Measurements from ENCODE around the gene SLC26A3.

The SLC26A3 gene

DNA sequence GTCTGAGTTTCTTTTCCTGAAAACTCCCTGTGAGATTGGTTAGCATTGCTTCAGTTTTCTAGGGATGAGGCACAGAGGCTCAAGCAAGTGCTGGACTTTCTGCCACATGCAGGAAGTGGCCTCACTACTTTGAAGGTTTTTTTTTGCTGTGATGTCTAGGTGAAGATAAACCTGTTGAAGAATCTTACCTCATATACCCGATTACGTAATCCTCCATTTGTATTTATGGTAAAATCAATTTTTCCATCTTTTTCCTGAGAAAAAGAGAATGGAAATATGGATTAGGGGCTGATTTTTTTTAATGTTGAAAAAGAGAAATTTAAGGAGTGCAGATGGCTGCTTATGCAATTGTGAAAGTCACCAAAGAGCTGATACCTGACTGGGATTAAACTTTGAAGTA is 35.6 kb downstream of the SLC26A3 start:
- TF ChIP-seq ZBTB7A (IDR thresholded peaks at IDR 0.05; ENCODE audit: low read depth), result no peak
- no peak for TF ChIP-seq NFIC (IDR thresholded peaks at IDR 0.05)
- TF ChIP-seq YY1 (IDR thresholded peaks at IDR 0.05; ENCODE audit: low read depth), result no peak
- TF ChIP-seq USF1 (IDR thresholded peaks at IDR 0.05), result no peak
- TF ChIP-seq TAF1 (IDR thresholded peaks at IDR 0.05; ENCODE audit: low read depth), result no peak
- no peak for TF ChIP-seq EGR1 (IDR thresholded peaks at IDR 0.05)
- no peak for TF ChIP-seq MAX (IDR thresholded peaks at IDR 0.05)
- no peak for TF ChIP-seq CEBPB (IDR thresholded peaks at IDR 0.05)
- TF ChIP-seq RAD21 (IDR thresholded peaks at IDR 0.05; ENCODE audit: low read depth), result no peak
- TF ChIP-seq EP300 (IDR thresholded peaks at IDR 0.05; ENCODE audit: borderline replicate concordance), result no peak
- no peak for TF ChIP-seq TCF12 (IDR thresholded peaks at IDR 0.05; ENCODE audit: low read depth)
- TF ChIP-seq CREB1 (IDR thresholded peaks at IDR 0.05; ENCODE audit: low read depth), result no peak
- no peak for TF ChIP-seq TEAD4 (IDR thresholded peaks at IDR 0.05)
- TF ChIP-seq, protein P1, sequence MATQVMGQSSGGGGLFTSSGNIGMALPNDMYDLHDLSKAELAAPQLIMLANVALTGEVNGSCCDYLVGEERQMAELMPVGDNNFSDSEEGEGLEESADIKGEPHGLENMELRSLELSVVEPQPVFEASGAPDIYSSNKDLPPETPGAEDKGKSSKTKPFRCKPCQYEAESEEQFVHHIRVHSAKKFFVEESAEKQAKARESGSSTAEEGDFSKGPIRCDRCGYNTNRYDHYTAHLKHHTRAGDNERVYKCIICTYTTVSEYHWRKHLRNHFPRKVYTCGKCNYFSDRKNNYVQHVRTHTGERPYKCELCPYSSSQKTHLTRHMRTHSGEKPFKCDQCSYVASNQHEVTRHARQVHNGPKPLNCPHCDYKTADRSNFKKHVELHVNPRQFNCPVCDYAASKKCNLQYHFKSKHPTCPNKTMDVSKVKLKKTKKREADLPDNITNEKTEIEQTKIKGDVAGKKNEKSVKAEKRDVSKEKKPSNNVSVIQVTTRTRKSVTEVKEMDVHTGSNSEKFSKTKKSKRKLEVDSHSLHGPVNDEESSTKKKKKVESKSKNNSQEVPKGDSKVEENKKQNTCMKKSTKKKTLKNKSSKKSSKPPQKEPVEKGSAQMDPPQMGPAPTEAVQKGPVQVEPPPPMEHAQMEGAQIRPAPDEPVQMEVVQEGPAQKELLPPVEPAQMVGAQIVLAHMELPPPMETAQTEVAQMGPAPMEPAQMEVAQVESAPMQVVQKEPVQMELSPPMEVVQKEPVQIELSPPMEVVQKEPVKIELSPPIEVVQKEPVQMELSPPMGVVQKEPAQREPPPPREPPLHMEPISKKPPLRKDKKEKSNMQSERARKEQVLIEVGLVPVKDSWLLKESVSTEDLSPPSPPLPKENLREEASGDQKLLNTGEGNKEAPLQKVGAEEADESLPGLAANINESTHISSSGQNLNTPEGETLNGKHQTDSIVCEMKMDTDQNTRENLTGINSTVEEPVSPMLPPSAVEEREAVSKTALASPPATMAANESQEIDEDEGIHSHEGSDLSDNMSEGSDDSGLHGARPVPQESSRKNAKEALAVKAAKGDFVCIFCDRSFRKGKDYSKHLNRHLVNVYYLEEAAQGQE (IDR thresholded peaks at IDR 0.05; ENCODE audit: low read depth), result no peak
- TF ChIP-seq FOXM1 (IDR thresholded peaks at IDR 0.05; ENCODE audit: borderline replicate concordance, low read depth), result no peak

DNA sequence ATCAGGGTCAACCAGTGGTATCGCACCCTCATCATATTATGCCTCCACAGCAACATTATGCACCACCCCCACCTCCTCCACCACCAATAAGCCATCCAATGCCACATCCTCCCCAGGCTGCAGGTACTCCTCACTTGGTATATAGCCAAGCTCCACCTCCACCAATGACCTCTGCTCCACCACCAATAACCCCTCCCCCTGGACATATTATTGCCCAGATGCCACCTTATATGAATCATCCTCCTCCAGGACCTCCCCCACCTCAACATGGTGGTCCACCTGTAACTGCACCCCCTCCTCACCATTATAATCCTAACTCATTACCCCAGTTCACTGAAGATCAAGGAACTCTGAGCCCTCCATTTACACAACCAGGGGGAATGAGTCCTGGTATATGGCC is 44.4 kb downstream of the SLC26A3 start:
- no peak for TF ChIP-seq YY1 (IDR thresholded peaks at IDR 0.05; ENCODE audit: low read depth)
- no peak for TF ChIP-seq EGR1 (IDR thresholded peaks at IDR 0.05)
- TF ChIP-seq CREB1 (IDR thresholded peaks at IDR 0.05; ENCODE audit: low read depth), result no peak
- no peak for TF ChIP-seq TEAD4 (IDR thresholded peaks at IDR 0.05)
- TF ChIP-seq, protein P1 (IDR thresholded peaks at IDR 0.05; ENCODE audit: low read depth), result no peak
- TF ChIP-seq NFIC (IDR thresholded peaks at IDR 0.05), result no peak
- TF ChIP-seq FOXM1 (IDR thresholded peaks at IDR 0.05; ENCODE audit: borderline replicate concordance, low read depth), result no peak
- TF ChIP-seq MAX (IDR thresholded peaks at IDR 0.05), result no peak
- TF ChIP-seq TCF12 (IDR thresholded peaks at IDR 0.05; ENCODE audit: low read depth), result no peak

- TF ChIP-seq RAD21 (IDR thresholded peaks at IDR 0.05; ENCODE audit: low read depth) (no peak), NFIC (IDR thresholded peaks at IDR 0.05) (no peak), MAX (IDR thresholded peaks at IDR 0.05) (no peak), EGR1 (IDR thresholded peaks at IDR 0.05) (no peak), USF1 (IDR thresholded peaks at IDR 0.05) (no peak), CEBPB (IDR thresholded peaks at IDR 0.05) (no peak), CREB1 (IDR thresholded peaks at IDR 0.05; ENCODE audit: low read depth) (no peak), TAF1 (IDR thresholded peaks at IDR 0.05; ENCODE audit: low read depth) (no peak), YY1 (IDR thresholded peaks at IDR 0.05; ENCODE audit: low read depth) (no peak)
- TF ChIP-seq, protein P1 (IDR thresholded peaks at IDR 0.05; ENCODE audit: low read depth), result no peak
Observed at GRCh38 chr7:107754642-107755041, 48.4 kb downstream of the SLC26A3 start.

GRCh38 chr7:107751113-107751512 is 51.9 kb downstream of the SLC26A3 start:
- TF ChIP-seq CEBPB (IDR thresholded peaks at IDR 0.05), result no peak
- no peak for TF ChIP-seq MAX (IDR thresholded peaks at IDR 0.05)
- TF ChIP-seq TCF12 (IDR thresholded peaks at IDR 0.05; ENCODE audit: low read depth), result no peak
- no peak for TF ChIP-seq FOXM1 (IDR thresholded peaks at IDR 0.05; ENCODE audit: borderline replicate concordance, low read depth)
- no peak for TF ChIP-seq NFIC (IDR thresholded peaks at IDR 0.05)
- TF ChIP-seq, protein P1 (IDR thresholded peaks at IDR 0.05; ENCODE audit: low read depth), result no peak
- no peak for TF ChIP-seq TAF1 (IDR thresholded peaks at IDR 0.05; ENCODE audit: low read depth)
- TF ChIP-seq TEAD4 (IDR thresholded peaks at IDR 0.05), result no peak
- TF ChIP-seq CREB1 (IDR thresholded peaks at IDR 0.05; ENCODE audit: low read depth), result no peak
- no peak for TF ChIP-seq USF1 (IDR thresholded peaks at IDR 0.05)
- no peak for TF ChIP-seq EP300 (IDR thresholded peaks at IDR 0.05; ENCODE audit: borderline replicate concordance)
- TF ChIP-seq ZBTB7A (IDR thresholded peaks at IDR 0.05; ENCODE audit: low read depth), result no peak
- TF ChIP-seq EGR1 (IDR thresholded peaks at IDR 0.05), result no peak
- TF ChIP-seq YY1 (IDR thresholded peaks at IDR 0.05; ENCODE audit: low read depth), result no peak
- no peak for TF ChIP-seq RAD21 (IDR thresholded peaks at IDR 0.05; ENCODE audit: low read depth)
